Erythroblast (primary cell): ENCODE data around the gene CMIP.

Experiments used
- DNase-seq, 2 experiments: peaks; one replicate each; lab custom pipeline; 2025; lab: John Stamatoyannopoulos, UW
- GATA1 ChIP-seq: IDR thresholded peaks from 2 replicates; pipeline ENCODE4 v1.6.1; 2011; ENCODE audit warnings: low read depth, mild to moderate bottlenecking, control low read depth, low read length, moderate library complexity
- POLR2A ChIP-seq: IDR thresholded peaks from 2 replicates; pipeline ENCODE4 v1.6.1; 2011; ENCODE audit warnings: mild to moderate bottlenecking, low read length

The CMIP gene

GRCh38 chr16:81445966-81446906, 1.6 kb downstream of the CMIP start:
- no peak for TF ChIP-seq POLR2A
- TF ChIP-seq GATA1 = no peak
- peak; percentile 31 to 34 for DNase-seq

GRCh38 chr16:81446907-81447268, 2.3 kb downstream of the CMIP start:
- peak in 1 of 2 experiments; percentile 31 for DNase-seq
- TF ChIP-seq POLR2A (no peak), GATA1 (no peak)

DNA sequence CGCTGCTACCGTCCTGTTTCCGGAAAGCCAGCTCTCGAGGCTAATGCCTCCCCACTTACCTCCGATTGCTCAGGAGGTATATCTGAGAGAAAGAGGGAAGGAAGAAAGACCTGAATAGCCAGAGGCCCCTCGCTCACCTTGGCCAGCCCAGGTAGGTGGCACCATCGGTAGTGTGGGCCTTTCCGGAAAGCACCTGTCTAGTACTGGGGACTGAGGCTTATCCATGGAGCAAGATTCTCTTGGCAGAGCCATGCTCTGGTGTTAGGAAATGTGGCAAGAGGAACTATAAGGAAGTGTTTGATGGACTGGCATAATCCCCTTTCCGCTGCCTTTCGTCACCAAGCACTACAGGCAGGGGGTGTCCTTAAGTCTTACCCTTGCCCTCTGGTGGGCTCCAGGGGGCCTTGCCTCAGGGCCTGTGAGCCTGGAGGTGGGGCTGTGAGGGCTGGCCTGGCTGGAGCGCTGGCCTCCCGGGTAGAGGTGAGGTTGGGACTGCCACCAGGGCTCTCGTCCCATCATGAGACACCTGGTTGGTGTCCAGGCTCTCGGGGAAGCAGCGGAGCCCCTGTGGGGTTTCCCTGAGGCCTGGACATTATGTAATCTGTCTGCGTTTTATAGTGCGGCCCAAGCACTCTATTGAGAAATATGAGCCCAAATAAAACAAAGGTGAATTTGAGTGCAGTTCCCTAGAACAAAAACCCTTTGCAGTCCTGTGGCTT, 2.9 kb downstream of the CMIP start:
- peak in 1 of 2 experiments; percentile 9 for DNase-seq
- TF ChIP-seq GATA1 = no peak
- TF ChIP-seq POLR2A = no peak

DNA sequence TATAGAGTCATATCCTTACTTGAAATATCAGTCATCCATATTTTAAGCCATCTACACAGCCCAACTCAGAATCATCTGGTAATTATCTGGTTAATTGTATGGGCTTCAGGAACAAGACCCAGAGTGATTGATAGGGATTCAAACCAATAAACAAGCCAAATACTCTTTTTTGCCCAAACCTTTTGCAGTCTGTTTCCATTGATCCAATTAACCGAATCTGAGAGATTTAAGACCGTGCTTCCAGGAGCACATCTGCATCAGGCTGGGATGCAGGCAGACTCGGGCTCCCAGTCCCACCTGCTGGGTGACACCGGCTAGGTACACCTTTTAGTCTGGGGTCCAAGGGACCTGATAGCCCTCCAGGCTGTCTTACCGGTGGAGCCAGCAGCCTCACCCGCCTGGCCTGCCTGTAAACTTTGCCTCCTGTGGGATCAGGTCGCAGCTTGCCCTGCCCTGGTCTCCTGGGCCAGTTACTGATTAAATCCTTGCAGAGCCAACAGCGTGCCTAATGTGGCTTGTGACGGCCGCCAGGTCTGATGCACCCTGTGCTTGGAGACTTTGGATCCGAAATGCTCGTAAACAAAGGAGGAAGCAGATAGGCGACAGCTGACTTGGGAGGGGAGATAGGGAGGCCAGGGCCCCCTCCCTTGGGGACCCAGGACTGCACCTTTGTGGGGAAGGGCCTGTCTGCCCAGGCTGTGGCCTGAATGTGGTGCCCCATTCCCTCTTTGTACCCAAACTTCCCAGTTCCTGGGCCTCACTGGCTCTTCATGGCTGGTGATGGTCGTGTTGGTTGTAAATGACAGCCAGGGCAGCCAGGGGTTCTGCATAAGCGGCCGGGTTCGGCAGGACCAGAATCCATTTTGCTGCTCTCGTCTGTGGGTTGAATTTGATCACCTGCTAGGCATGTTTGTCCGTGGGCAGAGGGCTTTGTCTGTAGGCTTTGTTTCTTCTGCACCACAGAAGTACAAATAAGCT, 3.8 kb downstream of the CMIP start:
- no peak for TF ChIP-seq POLR2A
- TF ChIP-seq GATA1 = no peak
- DNase-seq = peak; percentile 9 to 29

DNA sequence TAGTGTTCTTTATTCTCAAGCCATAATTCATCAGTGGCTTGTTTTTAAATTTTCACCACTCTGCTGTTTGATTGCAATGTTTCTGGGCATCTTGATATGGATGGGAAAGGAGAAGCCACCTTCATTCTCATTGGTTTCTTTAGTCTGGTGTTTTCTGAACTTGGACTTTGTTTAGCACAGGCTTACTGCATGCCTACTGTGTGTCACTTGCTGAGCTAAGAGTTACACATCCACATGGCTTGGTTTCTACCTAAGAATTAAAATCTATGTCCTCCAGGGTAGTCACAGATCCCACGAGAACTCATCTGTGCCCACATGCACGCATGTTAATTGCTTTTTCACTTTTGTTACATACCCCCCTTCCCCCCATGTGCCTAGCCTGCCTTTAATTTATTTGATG, 4.6 kb downstream of the CMIP start:
- DNase-seq = no peak
- TF ChIP-seq POLR2A = no peak
- TF ChIP-seq GATA1 = no peak

GRCh38 chr16:81449899-81450608, 5.4 kb downstream of the CMIP start:
- no peak for TF ChIP-seq POLR2A
- no peak for TF ChIP-seq GATA1
- DNase-seq = no peak

- TF ChIP-seq POLR2A (no peak), GATA1 (no peak)
- DNase-seq = no peak
Measured at GRCh38 chr16:81450783-81451491, 6.3 kb downstream of the CMIP start.

GRCh38 chr16:81451753-81452680, 7.4 kb downstream of the CMIP start:
- DNase-seq = no peak
- no peak for TF ChIP-seq POLR2A
- no peak for TF ChIP-seq GATA1

GRCh38 chr16:81453091-81453728, 8.6 kb downstream of the CMIP start:
- TF ChIP-seq GATA1 (no peak), POLR2A (no peak)
- DNase-seq = no peak

DNA sequence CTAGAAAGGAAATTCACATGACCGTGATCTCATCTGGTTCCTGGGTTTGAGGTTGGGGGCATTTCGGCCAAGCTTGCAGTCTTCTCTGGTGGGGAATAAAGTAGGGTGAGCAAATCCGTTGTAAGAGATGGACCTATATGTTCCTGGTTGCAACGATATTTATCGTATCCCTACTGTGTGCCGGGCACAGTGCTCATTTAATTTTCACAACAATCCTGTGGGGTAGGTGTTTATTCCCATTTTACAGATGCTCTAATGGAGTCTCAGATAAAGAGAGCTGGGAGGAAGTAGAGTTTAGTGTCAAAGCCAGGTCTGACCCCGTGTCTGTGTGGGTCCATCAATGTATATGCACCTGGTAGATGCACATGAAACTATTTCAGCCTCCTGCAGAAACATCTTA, 9.4 kb downstream of the CMIP start:
- no peak for DNase-seq
- no peak for TF ChIP-seq GATA1
- no peak for TF ChIP-seq POLR2A

GRCh38 chr16:81455006-81455405, 10.4 kb downstream of the CMIP start:
- TF ChIP-seq GATA1 (no peak), POLR2A (no peak)
- DNase-seq = no peak
